Naive thymus-derived CD4-positive, alpha-beta T cell (primary cell): Measurements from ENCODE around the gene NAT8L. TPM values are rescaled to one million over a fixed set of nuclear protein-coding genes. Genes with fewer than 3 reads are reported as not detected.
A peak's percentile ranks its signal among the peaks of the same experiment; 100 is the strongest.

Experiments used
- ATAC-seq: fragments of 150-1000 bp; cut with Tn5 transposase; 2 replicates; pipeline ENCODE4 v1.10.0; 2021; ENCODE audit warnings: mild to moderate bottlenecking, moderate library complexity
- CTCF ChIA-PET: fragments of 350-600 bp; sonication (Branson Sonifier 250); formaldehyde crosslinking; loops from one replicate; lab custom pipeline; 2021; ENCODE audit warnings: antibody characterized with exemption; lab: Charles Lee
- POLR2A ChIA-PET: fragments of 350-600 bp; sonication (Branson Sonifier 250); formaldehyde crosslinking; loops from one replicate; lab custom pipeline; 2021; ENCODE audit warnings: antibody characterized with exemption, inconsistent platforms; lab: Charles Lee
- DNase-seq, 9 donors: peaks; one replicate each; pipeline versions ENCODE4 v3.0.0 to v3.0.0-alpha.2; 2020 to 2022; ENCODE audit warnings: mixed read lengths in 1 of 9
- H3K27ac ChIP-seq: one replicate; pipeline ENCODE4 v1.7.0; 2013; ENCODE audit warnings: mild to moderate bottlenecking, low read depth, low read length, moderate library complexity
- H3K27me3 ChIP-seq, 2 donors: one replicate each; pipeline ENCODE4 v1.7.0; 2013; ENCODE audit warnings: low read length in 2 of 2, mild to moderate bottlenecking in 2 of 2, moderate library complexity in 2 of 2; ENCODE audit not compliant: control insufficient read depth in 2 of 2, insufficient read depth in 2 of 2
- H3K36me3 ChIP-seq, 3 experiments: 1 replicate in 2 of 3; 2 replicates in 1 of 3; pipeline ENCODE4 v1.7.0; 2013; ENCODE audit warnings: low read length in 3 of 3, mild to moderate bottlenecking in 3 of 3, moderate library complexity in 1 of 3; ENCODE audit not compliant: insufficient read depth in 3 of 3, control insufficient read depth in 2 of 3
- H3K4me1 ChIP-seq, 2 donors: one replicate each; pipeline ENCODE4 v1.7.0; 2013; ENCODE audit warnings: low read length in 2 of 2, mild to moderate bottlenecking in 2 of 2, moderate library complexity in 1 of 2; ENCODE audit not compliant: control insufficient read depth in 2 of 2, insufficient read depth in 2 of 2
- H3K4me3 ChIP-seq: 2 replicates; pipeline ENCODE4 v1.7.0; 2013; ENCODE audit warnings: mild to moderate bottlenecking, low read length
- H3K9me3 ChIP-seq, 3 experiments: 1 replicate in 2 of 3; 2 replicates in 1 of 3; pipeline ENCODE4 v1.7.0; 2013; ENCODE audit warnings: low read length in 3 of 3; ENCODE audit not compliant: control insufficient read depth in 2 of 3
- H3K27ac Mint-ChIP-seq, 9 donors: one replicate each; pipeline ENCODE4 v1.8.0; 2020 to 2022; ENCODE audit warnings: mixed read lengths in 9 of 9, mild to moderate bottlenecking in 8 of 9, moderate library complexity in 5 of 9, inconsistent platforms in 2 of 9
- H3K27me3 Mint-ChIP-seq, 5 donors: one replicate each; pipeline ENCODE4 v1.8.0; 2021 to 2022; ENCODE audit warnings: mixed read lengths in 5 of 5, mild to moderate bottlenecking in 1 of 5
- H3K36me3 Mint-ChIP-seq, 5 donors: one replicate each; pipeline ENCODE4 v1.8.0; 2020 to 2022; ENCODE audit warnings: mixed read lengths in 5 of 5, mild to moderate bottlenecking in 3 of 5, inconsistent platforms in 1 of 5
- H3K4me1 Mint-ChIP-seq, 7 donors: one replicate each; pipeline ENCODE4 v1.8.0; 2020 to 2022; ENCODE audit warnings: mixed read lengths in 7 of 7, mild to moderate bottlenecking in 3 of 7, inconsistent platforms in 1 of 7
- H3K4me3 Mint-ChIP-seq, 10 donors: one replicate each; pipeline ENCODE4 v1.8.0; 2020 to 2022; ENCODE audit warnings: mild to moderate bottlenecking in 10 of 10, mixed read lengths in 10 of 10, moderate library complexity in 6 of 10, inconsistent platforms in 2 of 10
- H3K9me3 Mint-ChIP-seq, 11 donors: one replicate each; pipeline ENCODE4 v1.8.0; 2020 to 2022; ENCODE audit warnings: mixed read lengths in 11 of 11, mild to moderate bottlenecking in 4 of 11, inconsistent platforms in 1 of 11, moderate library complexity in 1 of 11
- intact Hi-C, 2 donors: fragments of 100-400 bp; cut with micrococcal nuclease; formaldehyde crosslinking; loops; one replicate each; pipeline ENCODE4 v1.15.1; 2023
- polyA plus RNA-seq, 2 donors: library from polyadenylated mRNA; unstranded; fragments of 300-500 nt; fragmentation: Illumina TruSeq; gene quantifications; one replicate each; pipeline ENCODE4 v1.2.3, GENCODE V29; 2021
- total RNA-seq, 6 experiments: library from RNA in 5 of 6; stranded (reverse) in 5 of 6; gene quantifications; 1 replicate in 5 of 6; 2 replicates in 1 of 6; pipeline ENCODE4 v1.2.3 and lab custom pipeline; 2021 to 2026

Gene NAT8L
- total and polyA plus RNA-seq, 7 experiments from 2014 or later: 0.11 to 7.2 (median 0.24) TPM; not detected in 4

DNA sequence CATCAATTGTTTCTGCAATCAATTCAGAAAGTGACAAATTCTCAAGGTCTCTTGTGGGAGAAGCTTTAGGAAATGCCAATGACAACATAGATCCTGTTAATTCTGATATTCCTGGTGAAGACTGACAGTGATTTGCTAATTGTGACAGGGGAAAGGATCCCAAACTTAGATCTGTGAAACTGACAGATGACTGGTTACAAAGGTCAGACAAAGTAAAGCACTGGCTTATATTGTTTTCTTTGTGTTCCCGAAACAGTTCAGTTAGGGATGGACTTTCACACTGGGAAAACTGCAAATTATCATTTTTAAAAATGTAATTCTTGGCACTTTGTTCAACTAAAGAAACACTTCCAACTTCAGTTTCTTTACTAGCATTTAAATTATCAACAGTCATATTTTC lies 30.1 kb downstream of the NAT8L start:
- H3K27ac Mint-ChIP-seq: no peak overlapping the region

DNA sequence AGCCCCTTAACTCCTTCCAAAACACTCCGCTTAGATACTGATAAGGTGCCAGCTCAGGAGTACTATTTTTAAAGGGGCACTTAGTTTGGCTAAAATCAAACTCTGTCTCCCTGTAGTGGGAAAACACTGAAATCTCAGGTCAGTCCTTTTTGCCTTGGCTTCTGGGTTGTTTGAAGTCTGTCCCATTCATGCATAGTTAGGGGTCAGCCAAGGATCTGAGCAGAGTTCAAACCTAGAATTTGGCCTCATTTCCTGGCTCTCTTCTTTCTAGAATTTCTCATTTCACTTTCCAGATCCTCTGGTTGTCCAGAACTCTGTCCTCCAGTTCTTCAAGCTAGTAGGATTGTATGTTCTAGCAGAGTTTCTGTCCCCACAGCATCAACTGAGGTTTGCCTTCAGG lies 31.5 kb downstream of the NAT8L start:
- no peaks in the 10 kb centered on the region for H3K4me1 Mint-ChIP-seq
- ATAC-seq: no peak
- H3K36me3 Mint-ChIP-seq: peaks cover 0 to 9% (median 5%) of the 10 kb centered on the region in 5 donors
- CTCF ChIA-PET: no interaction called here
- H3K27ac ChIP-seq: no peak overlapping the region
- H3K9me3 ChIP-seq: peaks cover 0 to under 1% (median 0%) of the 10 kb centered on the region in 3 experiments
- intact Hi-C loops: no loop called here
- H3K9me3 Mint-ChIP-seq: peaks cover 0 to 15% (median 7%) of the 10 kb centered on the region in 11 donors
- H3K4me3 ChIP-seq: no peak overlapping the region
- no peak overlapping the region for H3K4me3 Mint-ChIP-seq
- no peaks in the 10 kb centered on the region for H3K36me3 ChIP-seq
- POLR2A ChIA-PET: no interaction called here
- no peak for DNase-seq
- no peaks in the 10 kb centered on the region for H3K27me3 ChIP-seq
- peaks cover 0 to 15% (median 0%) of the 10 kb centered on the region in 5 donors for H3K27me3 Mint-ChIP-seq
- no peaks in the 10 kb centered on the region for H3K4me1 ChIP-seq
- H3K27ac Mint-ChIP-seq: no peak overlapping the region

More for the DNA sequence above, 30.1 kb downstream of the NAT8L start:
- intact Hi-C loops: no loop called here
- peaks cover 0 to 12% (median 4%) of the 10 kb centered on the region in 11 donors for H3K9me3 Mint-ChIP-seq
- Histone ChIP-seq H3K9me3 (no peaks in the 10 kb centered on the region), H3K27me3 (no peaks in the 10 kb centered on the region), H3K4me3 (no peak overlapping the region), H3K27ac (no peak overlapping the region), H3K36me3 (no peaks in the 10 kb centered on the region), H3K4me1 (no peaks in the 10 kb centered on the region)
- POLR2A ChIA-PET: no interaction called here
- H3K4me3 Mint-ChIP-seq: no peak overlapping the region
- DNase-seq (no peak), ATAC-seq (no peak)
- H3K36me3 Mint-ChIP-seq: peaks cover 0 to 5% (median 2%) of the 10 kb centered on the region in 5 donors
- peaks cover 0 to 15% (median 0%) of the 10 kb centered on the region in 5 donors for H3K27me3 Mint-ChIP-seq
- H3K4me1 Mint-ChIP-seq: no peaks in the 10 kb centered on the region
- CTCF ChIA-PET: interaction anchor here (1.1 kb wide), 1 partner anchor 8 kb away, joined by 3 read pairs; no protein-coding TSS in a partner anchor

DNA sequence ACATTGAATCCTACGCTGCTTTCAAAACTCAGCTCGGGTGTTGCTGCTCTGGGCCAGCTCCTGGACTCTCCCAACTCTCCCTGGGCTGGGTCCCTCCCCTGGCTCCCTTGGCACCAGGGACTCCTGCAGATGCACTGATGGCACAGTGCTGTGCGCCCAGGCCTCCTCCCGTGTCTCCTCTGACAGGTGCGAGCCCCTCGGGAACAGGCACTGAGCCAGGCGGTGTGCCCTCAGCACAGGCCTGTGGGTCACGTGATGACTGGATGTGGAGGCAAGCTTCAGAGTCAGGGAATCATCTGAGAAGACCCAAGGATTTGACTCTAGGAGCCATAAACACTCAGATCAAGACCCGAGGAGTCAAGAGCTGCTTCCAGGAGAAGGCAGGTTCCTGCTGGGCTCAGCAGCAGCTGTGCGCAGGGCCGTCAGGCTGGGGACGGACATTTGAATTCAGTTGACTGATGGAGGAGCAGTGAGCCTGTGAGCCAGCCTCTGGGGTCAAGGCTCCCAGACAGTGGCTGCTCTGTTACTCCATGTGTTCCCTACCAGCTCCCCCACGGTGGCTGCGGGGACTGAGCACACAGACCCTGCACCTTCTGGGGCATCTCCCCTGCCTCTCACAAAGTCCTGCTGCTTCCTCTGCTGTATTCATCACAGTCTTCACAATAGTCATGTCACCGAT lies 33.0 kb downstream of the NAT8L start:
- H3K27me3 Mint-ChIP-seq: peaks cover 0 to 18% (median 6%) of the 10 kb centered on the region in 5 donors
- ChIA-PET CTCF (interaction anchor here (0.5 kb wide), 1 partner anchor 22 kb away, joined by 3 read pairs; no protein-coding TSS in a partner anchor), POLR2A (no interaction called here)
- H3K27ac ChIP-seq: no peak overlapping the region
- no peak overlapping the region for H3K27ac Mint-ChIP-seq
- intact Hi-C loops: no loop called here
- ATAC-seq: no peak
- peaks cover 7 to 18% (median 9%) of the 10 kb centered on the region in 5 donors for H3K36me3 Mint-ChIP-seq
- no peak overlapping the region for H3K4me3 Mint-ChIP-seq
- no peaks in the 10 kb centered on the region for H3K27me3 ChIP-seq
- no peak for DNase-seq
- peaks cover 0 to 21% (median 15%) of the 10 kb centered on the region in 11 donors for H3K9me3 Mint-ChIP-seq
- H3K36me3 ChIP-seq: no peaks in the 10 kb centered on the region
- H3K4me1 Mint-ChIP-seq: no peaks in the 10 kb centered on the region
- peaks cover 0 to 12% (median 0%) of the 10 kb centered on the region in 3 experiments for H3K9me3 ChIP-seq
- no peaks in the 10 kb centered on the region for H3K4me1 ChIP-seq
- no peak overlapping the region for H3K4me3 ChIP-seq

DNA sequence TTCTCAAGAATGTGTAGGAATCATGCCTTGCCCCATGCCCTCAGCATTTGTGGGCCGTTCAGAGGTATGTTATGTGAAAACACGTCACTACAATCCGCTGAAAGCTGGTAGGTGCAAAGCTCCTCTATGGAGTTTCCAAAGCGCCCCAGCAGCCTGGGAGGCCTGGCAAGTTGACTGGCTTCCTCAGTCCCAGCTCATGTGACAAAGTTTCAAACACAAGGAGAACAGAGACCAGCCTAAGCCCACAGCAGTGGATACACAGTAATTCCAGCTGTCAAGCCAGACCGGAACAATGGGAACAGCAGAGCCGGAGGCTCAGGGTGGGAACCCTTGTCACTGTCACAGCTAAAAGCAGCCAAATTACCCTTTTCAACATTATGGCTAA lies 33.5 kb downstream of the NAT8L start:
- H3K4me1 Mint-ChIP-seq: no peaks in the 10 kb centered on the region
- H3K36me3 Mint-ChIP-seq: peaks cover 7 to 15% (median 8%) of the 10 kb centered on the region in 5 donors
- Histone ChIP-seq H3K27me3 (no peaks in the 10 kb centered on the region), H3K36me3 (no peaks in the 10 kb centered on the region), H3K27ac (no peak overlapping the region), H3K9me3 (peaks cover 0 to 12% (median 0%) of the 10 kb centered on the region in 3 experiments), H3K4me1 (no peaks in the 10 kb centered on the region), H3K4me3 (no peak overlapping the region)
- intact Hi-C loops: no loop called here
- H3K27ac Mint-ChIP-seq: no peak overlapping the region
- ATAC-seq (no peak), DNase-seq (no peak)
- ChIA-PET POLR2A (no interaction called here), CTCF (interaction anchor here (0.5 to 0.6 kb wide), 2 partner anchors 21 to 265 kb away, joined by 3 read pairs; no protein-coding TSS in a partner anchor)
- H3K27me3 Mint-ChIP-seq: peaks cover 0 to 20% (median 6%) of the 10 kb centered on the region in 5 donors
- H3K4me3 Mint-ChIP-seq: no peak overlapping the region
- H3K9me3 Mint-ChIP-seq: peaks cover 0 to 22% (median 12%) of the 10 kb centered on the region in 11 donors

DNA sequence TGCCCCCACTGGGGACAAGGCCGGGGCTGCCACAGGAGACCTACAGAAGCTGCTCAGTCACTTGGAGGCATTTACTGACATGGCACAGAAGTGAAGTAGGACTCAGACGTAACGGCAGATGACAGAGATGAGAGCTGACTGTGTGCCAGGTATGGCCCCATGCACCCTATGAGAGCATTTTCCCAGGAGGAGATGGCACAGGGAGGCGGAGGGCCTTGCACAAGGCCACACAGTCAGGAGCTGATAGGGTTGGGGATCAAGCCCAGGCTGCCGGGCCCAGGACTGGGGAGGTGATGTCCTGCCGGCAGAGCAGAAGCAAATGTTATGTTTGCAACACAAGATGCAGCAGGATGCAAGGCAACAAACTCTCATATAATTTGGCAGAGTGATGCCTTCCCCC lies 34.1 kb downstream of the NAT8L start:
- H3K9me3 ChIP-seq: peaks cover 0 to 12% (median 0%) of the 10 kb centered on the region in 3 experiments
- no peak overlapping the region for H3K27ac ChIP-seq
- intact Hi-C loops: no loop called here
- ChIA-PET POLR2A (no interaction called here), CTCF (interaction anchor here (0.6 kb wide), 1 partner anchor 264 kb away, joined by 3 read pairs; no protein-coding TSS in a partner anchor)
- Mint-ChIP-seq H3K27ac (no peak overlapping the region), H3K4me3 (no peak overlapping the region), H3K9me3 (peaks cover 0 to 22% (median 11%) of the 10 kb centered on the region in 11 donors), H3K36me3 (peaks cover 7 to 14% (median 7%) of the 10 kb centered on the region in 5 donors), H3K4me1 (no peaks in the 10 kb centered on the region), H3K27me3 (peaks cover 0 to 23% (median 6%) of the 10 kb centered on the region in 5 donors)
- ATAC-seq (no peak), DNase-seq (no peak)
- no peaks in the 10 kb centered on the region for H3K4me1 ChIP-seq
- H3K27me3 ChIP-seq: no peaks in the 10 kb centered on the region
- no peak overlapping the region for H3K4me3 ChIP-seq
- no peaks in the 10 kb centered on the region for H3K36me3 ChIP-seq

DNA sequence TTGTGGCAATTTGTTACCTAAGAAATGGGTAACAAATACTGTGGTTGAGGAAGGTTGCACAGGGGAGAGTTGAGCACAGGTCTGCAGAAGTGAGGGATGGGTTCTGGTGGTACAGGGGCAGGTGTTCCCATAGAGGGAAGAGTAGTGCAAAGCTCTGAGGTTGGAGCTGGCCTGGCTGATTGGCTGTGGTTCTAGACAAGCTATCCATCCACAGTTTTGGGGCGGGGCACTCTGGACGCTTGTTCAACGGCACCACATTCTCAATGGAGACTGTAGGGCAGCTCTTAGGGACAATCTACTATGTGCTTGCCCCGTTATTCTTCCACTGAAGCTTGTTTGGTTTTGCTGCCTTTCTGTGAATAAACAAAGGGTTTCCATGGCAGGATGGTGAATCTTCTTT lies 35.4 kb downstream of the NAT8L start:
- ChIA-PET CTCF (interaction anchor here (0.6 kb wide), 1 partner anchor 119 kb away, joined by 4 read pairs; no protein-coding TSS in a partner anchor), POLR2A (no interaction called here)
- Mint-ChIP-seq H3K9me3 (peaks cover 0 to 28% (median 11%) of the 10 kb centered on the region in 11 donors), H3K4me1 (no peaks in the 10 kb centered on the region), H3K36me3 (peaks cover 7 to 14% (median 7%) of the 10 kb centered on the region in 5 donors), H3K27me3 (peaks cover 0 to 30% (median 11%) of the 10 kb centered on the region in 5 donors), H3K27ac (peak overlapping the region in 1 of 9 donors; percentile 34), H3K4me3 (no peak overlapping the region)
- intact Hi-C loops: no loop called here
- no peaks in the 10 kb centered on the region for H3K4me1 ChIP-seq
- ATAC-seq (no peak), DNase-seq (no peak)
- no peaks in the 10 kb centered on the region for H3K36me3 ChIP-seq
- no peak overlapping the region for H3K27ac ChIP-seq
- no peak overlapping the region for H3K4me3 ChIP-seq
- H3K9me3 ChIP-seq: peaks cover 0 to 12% (median 0%) of the 10 kb centered on the region in 3 experiments
- no peaks in the 10 kb centered on the region for H3K27me3 ChIP-seq
